HepG2 (cell line): ENCODE data around the gene PROCR. TPM values are rescaled to one million over a fixed set of nuclear protein-coding genes. Genes with fewer than 3 reads are reported as not detected.

Experiments used
- FOXK1 ChIP-seq: sonication (generic); formaldehyde crosslinking; IDR thresholded peaks from 2 replicates; pipeline ENCODE4 v1.4.0; 2020; ENCODE audit warnings: low read depth, missing genetic modification reagents, borderline replicate concordance
- GFI1 ChIP-seq: sonication (generic); formaldehyde crosslinking; IDR thresholded peaks from 2 replicates; pipeline ENCODE4 v1.5.0; 2020; ENCODE audit warnings: missing genetic modification reagents, mild to moderate bottlenecking, borderline replicate concordance
- GLI4 ChIP-seq: sonication (generic); formaldehyde crosslinking; IDR thresholded peaks from 2 replicates; pipeline ENCODE4 v1.5.1; 2020; ENCODE audit warnings: missing genetic modification reagents, mild to moderate bottlenecking, moderate library complexity, borderline replicate concordance
- HIC2 ChIP-seq: sonication (generic); formaldehyde crosslinking; IDR thresholded peaks from 2 replicates; pipeline ENCODE4 v1.9.0; 2022; ENCODE audit warnings: low read depth, missing genetic modification reagents
- HOXA9 ChIP-seq: sonication (generic); formaldehyde crosslinking; IDR thresholded peaks from 2 replicates; pipeline ENCODE4 v1.8.1; 2022; ENCODE audit warnings: missing genetic modification reagents, mild to moderate bottlenecking, moderate library complexity, borderline replicate concordance
- HOXD1 ChIP-seq: sonication (generic); formaldehyde crosslinking; IDR thresholded peaks from 2 replicates; pipeline ENCODE4 v1.5.0; 2020; ENCODE audit warnings: missing genetic modification reagents
- MED1 ChIP-seq: sonication (generic); formaldehyde crosslinking; IDR thresholded peaks from 2 replicates; pipeline ENCODE4 v1.4.0; 2020; ENCODE audit warnings: missing genetic modification reagents
- PAX8 ChIP-seq: sonication (generic); formaldehyde crosslinking; IDR thresholded peaks from 2 replicates; pipeline ENCODE4 v1.8.0; 2022; ENCODE audit warnings: mild to moderate bottlenecking, missing genetic modification reagents, borderline replicate concordance
- SMAD1 ChIP-seq: sonication (generic); formaldehyde crosslinking; IDR thresholded peaks from 2 replicates; pipeline ENCODE4 v1.4.0; 2020; ENCODE audit warnings: missing genetic modification reagents, low read depth, mild to moderate bottlenecking, borderline replicate concordance
- TFAP4 ChIP-seq: sonication (generic); IDR thresholded peaks from 2 replicates; pipeline ENCODE4 v1.6.1; 2016; ENCODE audit warnings: low read depth, borderline replicate concordance
- ZBTB10 ChIP-seq: sonication (generic); formaldehyde crosslinking; IDR thresholded peaks from 2 replicates; pipeline ENCODE4 v1.4.0; 2020; ENCODE audit warnings: missing genetic modification reagents, borderline replicate concordance
- ZNF281 ChIP-seq: sonication (generic); formaldehyde crosslinking; IDR thresholded peaks from 2 replicates; pipeline ENCODE4 v1.4.0; 2020; ENCODE audit warnings: missing genetic modification reagents, borderline replicate concordance
- ZNF354B ChIP-seq: sonication (generic); formaldehyde crosslinking; IDR thresholded peaks from 2 replicates; pipeline ENCODE4 v1.8.0; 2022; ENCODE audit warnings: mild to moderate bottlenecking, missing genetic modification reagents
- ZNF441 ChIP-seq: sonication (generic); formaldehyde crosslinking; IDR thresholded peaks from 2 replicates; pipeline ENCODE4 v1.7.0; 2021; ENCODE audit warnings: missing genetic modification reagents, borderline replicate concordance
- ZNF563 ChIP-seq: sonication (generic); formaldehyde crosslinking; IDR thresholded peaks from 2 replicates; pipeline ENCODE4 v1.8.0; 2022; ENCODE audit warnings: mild to moderate bottlenecking, moderate library complexity, missing genetic modification reagents
- ZNF687 ChIP-seq: sonication (generic); formaldehyde crosslinking; IDR thresholded peaks from 2 replicates; pipeline ENCODE4 v1.5.1; 2020; ENCODE audit warnings: mild to moderate bottlenecking, missing genetic modification reagents, moderate library complexity
- polyA plus RNA-seq, 8 experiments: library from polyadenylated mRNA; depleted of rRNA in 3 of 8; stranded (reverse) in 7 of 8; unstranded in 1 of 8; fragments of >200 nt; fragmentation: Illumina TruSeq in 4 of 8; extraction: Trizol in 4 of 8; gene quantifications; 2 replicates each; pipeline versions ENCODE4 v1.2.1 to v1.2.3, GENCODE V29; 2011 to 2016; ENCODE audit warnings: low read depth in 4 of 8, missing spikeins in 1 of 8, mixed read lengths in 1 of 8; ENCODE audit not compliant: insufficient read depth in 1 of 8
- total RNA-seq, 5 experiments: library from RNA; depleted of rRNA; stranded (reverse); fragments of >200 nt; fragmentation: Illumina TruSeq; extraction: Trizol; gene quantifications; 2 replicates each; pipeline ENCODE4 v1.2.3, GENCODE V29; 2016; ENCODE audit warnings: low read depth in 1 of 5

The PROCR gene
- total and polyA plus RNA-seq, 2 of the 13 experiments (the other 11 are each of a cell fraction or from before 2014, with no cell fraction given) = 1.4 to 1.7 TPM

- TF ChIP-seq ZNF281 (CRISPR knock-in tag) (no peak), FOXK1 (no peak), ZBTB10 (CRISPR knock-in tag) (no peak), ZNF687 (no peak), TFAP4 (peak; percentile 78), ZNF354B (no peak), PAX8 (peak; percentile 65; the same call in 1 of the 2 replicates), GLI4 (CRISPR knock-in tag) (peak; percentile 57; the same call in 1 of the 2 replicates), SMAD1 (CRISPR knock-in tag) (no peak), HOXA9 (no peak), ZNF441 (CRISPR knock-in tag) (no peak), GFI1 (0 out of 2 replicates have a peak, but pooled peaks have one; percentile 4), HIC2 (CRISPR knock-in tag) (no peak), MED1 (CRISPR knock-in tag) (no peak), ZNF563 (CRISPR knock-in tag) (peak; percentile 93), HOXD1 (CRISPR knock-in tag) (no peak)
Measured at GRCh38 chr20:35146299-35146919, 25.5 kb upstream of the PROCR start (continued).
